ENCODE results near the gene DUSP6. TPM values are rescaled to one million over a fixed set of nuclear protein-coding genes. Genes with fewer than 3 reads are reported as not detected.

The DUSP6 gene
- total RNA-seq, 1 experiment from 2014 or later: 20.3 TPM

DNA sequence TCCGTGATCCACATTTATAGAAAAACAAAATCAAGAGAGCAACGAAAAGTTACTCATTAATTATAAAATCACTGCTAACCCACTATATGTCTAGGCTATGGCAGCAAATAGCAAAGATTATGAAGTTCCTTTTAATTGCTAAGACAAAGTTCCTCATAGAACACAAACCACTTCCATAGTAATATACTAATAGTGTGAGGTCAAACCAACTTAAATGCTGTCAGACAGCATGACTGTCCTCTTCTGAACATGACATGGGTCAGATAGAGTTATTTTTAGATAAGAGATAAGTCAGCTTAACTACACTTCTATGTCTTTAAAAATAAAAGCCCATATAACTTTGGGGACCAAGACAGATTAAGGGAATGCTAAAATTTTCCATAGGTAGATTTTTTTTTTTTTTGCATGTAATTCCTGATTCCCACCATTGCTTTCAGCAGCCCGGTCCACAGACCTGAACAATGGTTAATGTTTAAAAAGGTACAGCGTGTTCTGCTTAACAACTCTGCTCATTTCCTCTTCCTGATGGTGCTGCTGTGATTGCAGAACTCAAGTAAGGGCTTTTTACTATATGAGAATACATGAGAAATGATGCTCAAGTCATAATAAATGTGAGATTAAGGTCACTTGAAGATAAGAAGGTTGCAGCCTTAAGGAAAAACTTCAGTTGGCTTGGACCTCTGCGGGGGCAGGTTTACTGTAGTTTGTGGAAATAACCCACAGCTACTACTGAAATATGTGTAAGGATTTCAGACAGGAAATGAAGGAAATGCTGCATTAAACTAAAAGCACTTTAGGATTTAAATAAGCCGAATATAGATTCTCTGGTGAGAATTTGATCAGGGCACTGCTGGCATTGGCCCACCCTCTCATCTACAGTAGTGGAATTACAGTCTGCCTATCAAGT lies 37.7 kb upstream of the DUSP6 start:
- TF ChIP-seq REST (IDR thresholded peaks at IDR 0.05; ENCODE audit: insufficient read depth in 1 of 2, low read depth in 2 of 2, low read length in 1 of 2) (no peak), SIN3A (IDR thresholded peaks at IDR 0.05; ENCODE audit: borderline replicate concordance, insufficient read depth, low read depth, low read length) (no peak), POLR2AphosphoS5 (IDR thresholded peaks at IDR 0.05; ENCODE audit: low read depth, low read length) (no peak), TCF7L2 (IDR thresholded peaks at IDR 0.05; ENCODE audit: low read depth, low read length) (no peak)
- no TSS peak for BruUV-seq (replicated peaks)
- in situ Hi-C loops (cut with HindIII; ENCODE audit: low pct_unique_long_range_greater_than_20kb, low sequenced_read_pairs) (no loop called here), intact Hi-C loops (cut with micrococcal nuclease; ENCODE audit: unreplicated experiment) (no loop called here)
- H3K36me3 ChIP-seq (ENCODE audit: control insufficient read depth, insufficient read depth, low read length): no peaks in the 10 kb centered on the region
- H3K27ac ChIP-seq (ENCODE audit: low read length): no peak overlapping the region
- H3K4me1 ChIP-seq (ENCODE audit: control insufficient read depth, insufficient read depth, low read length): no peaks in the 10 kb centered on the region; the same call in 1 of the 2 replicates
- no peak overlapping the region for H3K4me3 ChIP-seq (ENCODE audit: low read depth in 2 of 2, low read length in 2 of 2)
- POLR2A ChIA-PET: no interaction called here
- no peak for DNase-seq (ENCODE audit: low read depth, low spot score)
- ATAC-seq: no peak
- no peaks in the 10 kb centered on the region for H3K9me3 ChIP-seq (ENCODE audit: control insufficient read depth, insufficient read depth, low read depth, low read length)
- CTCF ChIA-PET: no interaction called here
- H3K27me3 ChIP-seq (ENCODE audit: control insufficient read depth, insufficient read depth, low read length): no peaks in the 10 kb centered on the region

- no peak for TF ChIP-seq POLR2AphosphoS5 (IDR thresholded peaks at IDR 0.05; ENCODE audit: low read depth, low read length)
- no peak for TF ChIP-seq REST (IDR thresholded peaks at IDR 0.05; ENCODE audit: insufficient read depth in 1 of 2, low read depth in 2 of 2, low read length in 1 of 2)
- no peak for TF ChIP-seq TCF7L2 (IDR thresholded peaks at IDR 0.05; ENCODE audit: low read depth, low read length)
- no peak for TF ChIP-seq SIN3A (IDR thresholded peaks at IDR 0.05; ENCODE audit: borderline replicate concordance, insufficient read depth, low read depth, low read length)
- TF ChIP-seq CTCF (IDR thresholded peaks at IDR 0.05): no peak
- in situ Hi-C loops (cut with HindIII; ENCODE audit: low pct_unique_long_range_greater_than_20kb, low sequenced_read_pairs): no loop called here
Measured at GRCh38 chr12:89386138-89386537, 33.8 kb upstream of the DUSP6 start.

More at GRCh38 chr12:89386138-89386537, 33.8 kb upstream of the DUSP6 start:
- CTCF ChIA-PET: no interaction called here
- H3K36me3 ChIP-seq (ENCODE audit: control insufficient read depth, insufficient read depth, low read length): no peaks in the 10 kb centered on the region
- ATAC-seq (no peak), DNase-seq (ENCODE audit: low read depth, low spot score) (no peak)
- H3K9me3 ChIP-seq (ENCODE audit: control insufficient read depth, insufficient read depth, low read depth, low read length): no peaks in the 10 kb centered on the region
- BruUV-seq (replicated peaks): no TSS peak
- POLR2A ChIA-PET: no interaction called here
- no peak overlapping the region for H3K27ac ChIP-seq (ENCODE audit: low read length)
- H3K4me1 ChIP-seq (ENCODE audit: control insufficient read depth, insufficient read depth, low read length): no peaks in the 10 kb centered on the region; the same call in 1 of the 2 replicates
- no peak overlapping the region for H3K4me3 ChIP-seq (ENCODE audit: low read depth in 2 of 2, low read length in 2 of 2)
- intact Hi-C loops (cut with micrococcal nuclease; ENCODE audit: unreplicated experiment): no loop called here
- no peaks in the 10 kb centered on the region for H3K27me3 ChIP-seq (ENCODE audit: control insufficient read depth, insufficient read depth, low read length)

Data from Panc1 (cell line).